DOHH2 (cell line): ENCODE measurements around the gene TSHZ1.

Experiments used
- H3F3A ChIP-seq: fragments of 200-600 bp; sonication (generic), shearing (Covaris generic); 2 replicates; pipeline ENCODE4 v1.6.0; 2016; ENCODE audit warnings: antibody characterized with exemption, mild to moderate bottlenecking; ENCODE audit not compliant: control insufficient read depth, insufficient read depth
- H3K27ac ChIP-seq: fragments of 200-600 bp; sonication (generic); 2 replicates; pipeline ENCODE4 v1.5.1; 2014; ENCODE audit warnings: low read depth, mild to moderate bottlenecking, low read length, moderate library complexity
- H3K27me3 ChIP-seq: fragments of 200-600 bp; sonication (generic); 2 replicates; pipeline ENCODE4 v1.6.1; 2014; ENCODE audit warnings: mild to moderate bottlenecking, low read length, mixed read lengths; ENCODE audit not compliant: control insufficient read depth
- H3K36me3 ChIP-seq: fragments of 200-600 bp; sonication (generic); 2 replicates; pipeline ENCODE4 v1.6.1; 2014; ENCODE audit warnings: mild to moderate bottlenecking, low read length, moderate library complexity, mixed read lengths; ENCODE audit not compliant: control insufficient read depth
- H3K4me1 ChIP-seq: fragments of 200-600 bp; sonication (generic); 2 replicates; pipeline ENCODE4 v1.6.1; 2014; ENCODE audit warnings: mild to moderate bottlenecking, low read length, mixed read lengths; ENCODE audit not compliant: control insufficient read depth
- H3K4me2 ChIP-seq: fragments of 200-600 bp; sonication (generic); 2 replicates; pipeline ENCODE4 v1.6.0; 2014; ENCODE audit warnings: mild to moderate bottlenecking, low read length, moderate library complexity
- H3K4me3 ChIP-seq: fragments of 200-600 bp; sonication (generic); 2 replicates; pipeline ENCODE4 v1.5.1; 2014; ENCODE audit warnings: mild to moderate bottlenecking, low read length, mixed read lengths
- H3K79me2 ChIP-seq: fragments of 200-600 bp; sonication (generic); 2 replicates; pipeline ENCODE4 v1.6.1; 2014; ENCODE audit warnings: mild to moderate bottlenecking, low read length, mixed read lengths; ENCODE audit not compliant: control insufficient read depth
- H3K9me2 ChIP-seq: fragments of 200-600 bp; sonication (generic); replicated peaks from 2 replicates; pipeline ENCODE4 v1.6.1; 2014; ENCODE audit warnings: mild to moderate bottlenecking, low read length, mixed read lengths; ENCODE audit not compliant: control insufficient read depth
- H3K9me3 ChIP-seq: fragments of 200-600 bp; sonication (generic); 2 replicates; pipeline ENCODE4 v1.6.1; 2014; ENCODE audit warnings: antibody characterized with exemption, low read length, mixed read lengths; ENCODE audit not compliant: control insufficient read depth, insufficient read depth
- H4K20me1 ChIP-seq: fragments of 200-600 bp; sonication (generic); 2 replicates; pipeline ENCODE4 v1.6.0; 2014; ENCODE audit warnings: low read depth, mild to moderate bottlenecking, antibody characterized with exemption, low read length, moderate library complexity; ENCODE audit not compliant: control insufficient read depth, insufficient read depth
- CTCF ChIP-seq: fragments of 200-600 bp; sonication (generic); IDR thresholded peaks from one replicate; pipeline ENCODE4 v1.5.1; 2014; ENCODE audit warnings: antibody characterized with exemption, mild to moderate bottlenecking, low read depth, low read length; ENCODE audit not compliant: poor library complexity, severe bottlenecking
- EZH2phosphoT487 ChIP-seq: fragments of 200-600 bp; sonication (generic); IDR thresholded peaks from 2 replicates; pipeline ENCODE4 v1.6.1; 2017; ENCODE audit warnings: borderline replicate concordance, mild to moderate bottlenecking, antibody characterized with exemption, low read length, moderate library complexity, mixed read lengths

The TSHZ1 gene

GRCh38 chr18:75338631-75339030 is 128.0 kb downstream of the TSHZ1 start:
- no peaks in the 10 kb centered on the region for H3K27me3 ChIP-seq
- H3F3A ChIP-seq, result no peaks in the 10 kb centered on the region
- H3K4me2 ChIP-seq, result no peak overlapping the region
- no peaks in the 10 kb centered on the region for H3K9me2 ChIP-seq
- no peaks in the 10 kb centered on the region for H3K9me3 ChIP-seq
- H3K4me3 ChIP-seq, result no peak overlapping the region
- H3K27ac ChIP-seq, result no peak overlapping the region
- no peaks in the 10 kb centered on the region for H3K79me2 ChIP-seq
- H3K4me1 ChIP-seq, result no peaks in the 10 kb centered on the region
- TF ChIP-seq EZH2phosphoT487, result no peak
- TF ChIP-seq CTCF, result no peak
- no peaks in the 10 kb centered on the region for H3K36me3 ChIP-seq
- no peaks in the 10 kb centered on the region for H4K20me1 ChIP-seq
